Endothelial cell of umbilical vein (primary cell): ENCODE measurements around the gene ADIG.

Experiments
- EZH2 ChIP-seq: IDR thresholded peaks from 2 replicates; pipeline ENCODE4 v1.6.1; 2012; ENCODE audit warnings: borderline replicate concordance, low read depth, mild to moderate bottlenecking, moderate library complexity, low read length, inconsistent platforms; ENCODE audit not compliant: severe bottlenecking
- GATA2 ChIP-seq: IDR thresholded peaks from 2 replicates; pipeline ENCODE4 v1.7.0; 2011; ENCODE audit warnings: low read depth, mild to moderate bottlenecking, moderate library complexity, mixed read lengths, low read length; ENCODE audit not compliant: insufficient read length, insufficient read depth
- POLR2A ChIP-seq: IDR thresholded peaks from 2 replicates; pipeline ENCODE4 v1.6.1; 2012; ENCODE audit warnings: low read depth, mild to moderate bottlenecking, control low read depth, low read length
- POLR2AphosphoS5 ChIP-seq: IDR thresholded peaks from 2 replicates; pipeline ENCODE4 v1.6.1; 2012; ENCODE audit warnings: low read depth, mild to moderate bottlenecking, control low read depth, low read length, moderate library complexity; ENCODE audit not compliant: insufficient read depth
- TF ChIP-seq, protein P1 (sequence below), 2 donors: IDR thresholded peaks; 1 replicate in 1 of 2; 2 replicates in 1 of 2; pipeline ENCODE4 v1.5.1; 2011; ENCODE audit warnings: low read length in 2 of 2, mild to moderate bottlenecking in 2 of 2, moderate library complexity in 2 of 2, control low read depth in 1 of 2, inconsistent platforms in 1 of 2, low read depth in 1 of 2; ENCODE audit not compliant: insufficient read depth in 1 of 2; ENCODE audit errors: extremely low read depth in 1 of 2
- TF ChIP-seq, protein P2 (sequence below): IDR thresholded peaks from 2 replicates; pipeline ENCODE4 v1.6.1; 2011; ENCODE audit not compliant: insufficient read depth, insufficient read length

DNA sequence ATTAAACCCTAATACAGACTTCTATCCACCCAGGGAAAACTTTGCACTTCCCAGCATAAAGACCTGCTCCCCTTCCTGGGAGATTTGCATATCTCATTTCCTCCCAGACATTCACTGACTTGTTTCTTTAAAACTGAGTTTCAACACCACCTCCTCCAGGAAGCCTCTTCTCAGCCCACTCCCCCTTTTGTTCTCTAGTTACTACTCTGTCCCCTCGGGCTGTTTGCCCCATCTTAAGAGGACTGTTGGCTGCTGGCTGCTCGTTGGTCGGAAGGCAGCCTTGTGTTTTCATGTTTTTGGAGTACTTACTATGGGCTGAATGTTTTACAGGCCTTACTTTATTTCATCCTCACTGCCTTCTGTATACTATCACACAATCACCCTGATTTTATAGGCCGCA is 27.2 kb downstream of the ADIG start:
- no peak for TF ChIP-seq POLR2A
- no peak for TF ChIP-seq POLR2AphosphoS5
- TF ChIP-seq, protein P1, sequence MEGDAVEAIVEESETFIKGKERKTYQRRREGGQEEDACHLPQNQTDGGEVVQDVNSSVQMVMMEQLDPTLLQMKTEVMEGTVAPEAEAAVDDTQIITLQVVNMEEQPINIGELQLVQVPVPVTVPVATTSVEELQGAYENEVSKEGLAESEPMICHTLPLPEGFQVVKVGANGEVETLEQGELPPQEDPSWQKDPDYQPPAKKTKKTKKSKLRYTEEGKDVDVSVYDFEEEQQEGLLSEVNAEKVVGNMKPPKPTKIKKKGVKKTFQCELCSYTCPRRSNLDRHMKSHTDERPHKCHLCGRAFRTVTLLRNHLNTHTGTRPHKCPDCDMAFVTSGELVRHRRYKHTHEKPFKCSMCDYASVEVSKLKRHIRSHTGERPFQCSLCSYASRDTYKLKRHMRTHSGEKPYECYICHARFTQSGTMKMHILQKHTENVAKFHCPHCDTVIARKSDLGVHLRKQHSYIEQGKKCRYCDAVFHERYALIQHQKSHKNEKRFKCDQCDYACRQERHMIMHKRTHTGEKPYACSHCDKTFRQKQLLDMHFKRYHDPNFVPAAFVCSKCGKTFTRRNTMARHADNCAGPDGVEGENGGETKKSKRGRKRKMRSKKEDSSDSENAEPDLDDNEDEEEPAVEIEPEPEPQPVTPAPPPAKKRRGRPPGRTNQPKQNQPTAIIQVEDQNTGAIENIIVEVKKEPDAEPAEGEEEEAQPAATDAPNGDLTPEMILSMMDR (IDR thresholded peaks at IDR 0.05; ENCODE audit: extremely low read depth in 1 of 2, insufficient read depth in 1 of 2, low read depth in 1 of 2, low read length in 2 of 2), result no peak
- no peak for TF ChIP-seq EZH2
- TF ChIP-seq GATA2, result no peak
- TF ChIP-seq, protein P2, sequence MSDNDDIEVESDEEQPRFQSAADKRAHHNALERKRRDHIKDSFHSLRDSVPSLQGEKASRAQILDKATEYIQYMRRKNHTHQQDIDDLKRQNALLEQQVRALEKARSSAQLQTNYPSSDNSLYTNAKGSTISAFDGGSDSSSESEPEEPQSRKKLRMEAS, result no peak
